ENCODE measurements around the gene NME9.

DNA sequence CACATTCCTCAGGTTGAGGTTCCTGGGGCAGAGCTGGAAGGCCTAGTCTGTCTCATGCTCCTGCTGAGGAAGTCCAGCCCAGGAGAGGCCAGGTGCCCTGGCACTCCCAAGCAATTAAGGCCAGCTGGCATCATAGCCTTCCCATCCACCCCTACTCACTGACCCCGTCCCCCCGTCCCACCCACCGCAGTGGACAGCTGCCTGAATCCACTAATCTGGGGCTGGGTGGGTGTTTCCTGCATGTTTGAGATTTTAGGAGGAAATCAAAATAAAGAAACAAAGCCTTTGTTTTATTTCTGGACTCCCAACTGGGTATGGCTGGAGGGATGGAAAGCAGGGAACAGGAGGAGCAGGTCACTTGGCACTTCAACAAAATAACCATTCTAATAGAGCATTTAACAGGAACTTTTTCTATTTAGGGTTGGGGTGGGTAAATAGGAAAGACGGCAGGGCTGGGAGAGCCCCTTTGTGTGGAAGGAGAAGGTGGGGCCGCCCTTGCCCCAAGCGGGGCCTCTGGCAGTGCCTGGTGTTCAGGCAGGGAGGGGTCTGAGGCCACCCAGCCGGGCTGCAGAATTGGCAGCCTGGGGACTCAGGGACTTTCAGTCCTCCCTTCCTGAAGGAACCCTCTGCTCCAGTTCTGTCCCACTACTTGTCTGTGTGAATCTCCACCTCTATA lies 27.2 kb upstream of the NME9 start:
- TF ChIP-seq CTCF (IDR thresholded peaks at IDR 0.05; ENCODE audit: extremely low read depth in 1 of 2, insufficient read depth in 1 of 2, low read depth in 1 of 2, low read length in 2 of 2) (no peak), POLR2A (IDR thresholded peaks at IDR 0.05; ENCODE audit: low read depth, low read length) (no peak)

Data from endothelial cell of umbilical vein (primary cell).